Loucy (cell line): ENCODE data around the gene CEACAM16.

Experiments
- H2AFZ ChIP-seq: fragments of 200-600 bp; sonication (generic); 2 replicates; pipeline ENCODE4 v1.6.0; 2016; ENCODE audit warnings: antibody characterized with exemption, mild to moderate bottlenecking, low read length, moderate library complexity
- H3F3A ChIP-seq: fragments of 200-600 bp; 2 replicates; pipeline ENCODE4 v1.6.0; 2016; ENCODE audit warnings: antibody characterized with exemption, low read depth, mild to moderate bottlenecking
- H3K27me3 ChIP-seq: fragments of 200-600 bp; sonication (generic); 2 replicates; pipeline ENCODE4 v1.6.1; 2014; ENCODE audit warnings: low read length, mild to moderate bottlenecking; ENCODE audit not compliant: insufficient read depth, poor library complexity, severe bottlenecking
- H3K36me3 ChIP-seq: fragments of 200-600 bp; sonication (generic); 2 replicates; pipeline ENCODE4 v1.6.1; 2016; ENCODE audit warnings: low read length; ENCODE audit not compliant: insufficient read depth
- H3K4me1 ChIP-seq: fragments of 200-600 bp; sonication (generic); 2 replicates; pipeline ENCODE4 v1.5.1; 2014; ENCODE audit warnings: low read length, mild to moderate bottlenecking; ENCODE audit not compliant: insufficient read depth, poor library complexity, severe bottlenecking
- H3K4me2 ChIP-seq: fragments of 200-600 bp; sonication (generic); 2 replicates; pipeline ENCODE4 v1.6.0; 2014; ENCODE audit warnings: antibody characterized with exemption, low read length, low read depth, mild to moderate bottlenecking; ENCODE audit not compliant: poor library complexity, severe bottlenecking
- H3K4me3 ChIP-seq: fragments of 200-600 bp; sonication (generic); 2 replicates; pipeline ENCODE4 v1.5.1; 2014; ENCODE audit warnings: low read length, mild to moderate bottlenecking, mixed read lengths; ENCODE audit not compliant: poor library complexity, severe bottlenecking
- H3K79me2 ChIP-seq: fragments of 200-600 bp; sonication (generic); 2 replicates; pipeline ENCODE4 v1.6.1; 2014; ENCODE audit warnings: low read length; ENCODE audit not compliant: insufficient read depth
- H3K9ac ChIP-seq: fragments of 200-600 bp; sonication (generic); 2 replicates; pipeline ENCODE4 v1.6.0; 2014; ENCODE audit warnings: mild to moderate bottlenecking, low read depth, low read length, moderate library complexity; ENCODE audit not compliant: poor library complexity, severe bottlenecking
- H3K9me2 ChIP-seq: fragments of 200-600 bp; sonication (generic); replicated peaks from 2 replicates; pipeline ENCODE4 v1.6.1; 2016; ENCODE audit warnings: low read depth, low read length, mixed read lengths
- H3K9me3 ChIP-seq: fragments of 200-600 bp; sonication (generic); 2 replicates; pipeline ENCODE4 v1.6.1; 2014; ENCODE audit warnings: mild to moderate bottlenecking, antibody characterized with exemption, low read length, low read depth; ENCODE audit not compliant: insufficient read depth
- H4K20me1 ChIP-seq: fragments of 200-600 bp; sonication (generic); 2 replicates; pipeline ENCODE4 v1.6.0; 2014; ENCODE audit warnings: antibody characterized with exemption, low read length, mild to moderate bottlenecking; ENCODE audit not compliant: insufficient read depth, poor library complexity, severe bottlenecking
- EZH2phosphoT487 ChIP-seq: fragments of 200-600 bp; IDR thresholded peaks from 2 replicates; pipeline ENCODE4 v1.6.1; 2018; ENCODE audit warnings: antibody characterized with exemption, mild to moderate bottlenecking, moderate library complexity, borderline replicate concordance
- TF ChIP-seq, protein P1 (sequence below): fragments of 200-600 bp; sonication (generic); conservative IDR thresholded peaks from 2 replicates; pipeline ENCODE4 v1.5.1; 2014; ENCODE audit warnings: mild to moderate bottlenecking, antibody characterized with exemption, low read length

Gene CEACAM16

DNA sequence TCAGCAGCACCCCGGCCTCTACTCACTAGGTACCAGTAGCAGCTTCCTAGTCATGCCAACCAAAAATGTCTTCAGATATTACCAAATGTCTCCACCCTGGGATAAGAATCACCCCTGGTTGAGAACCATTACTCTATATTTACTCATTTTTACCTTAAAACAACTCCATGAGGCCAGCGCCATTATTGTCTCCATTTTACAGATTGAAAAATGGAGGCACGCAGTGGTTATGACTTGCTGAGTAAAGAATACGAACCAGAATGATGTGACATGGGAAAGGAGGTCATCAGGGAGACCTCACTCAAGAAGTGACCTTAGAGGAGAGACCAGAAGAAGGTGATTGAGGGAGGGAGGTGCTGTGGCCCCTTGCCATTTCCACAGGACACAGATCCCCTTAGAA lies 25.4 kb upstream of the CEACAM16 start:
- TF ChIP-seq EZH2phosphoT487 = no peak
- TF ChIP-seq, protein P1, sequence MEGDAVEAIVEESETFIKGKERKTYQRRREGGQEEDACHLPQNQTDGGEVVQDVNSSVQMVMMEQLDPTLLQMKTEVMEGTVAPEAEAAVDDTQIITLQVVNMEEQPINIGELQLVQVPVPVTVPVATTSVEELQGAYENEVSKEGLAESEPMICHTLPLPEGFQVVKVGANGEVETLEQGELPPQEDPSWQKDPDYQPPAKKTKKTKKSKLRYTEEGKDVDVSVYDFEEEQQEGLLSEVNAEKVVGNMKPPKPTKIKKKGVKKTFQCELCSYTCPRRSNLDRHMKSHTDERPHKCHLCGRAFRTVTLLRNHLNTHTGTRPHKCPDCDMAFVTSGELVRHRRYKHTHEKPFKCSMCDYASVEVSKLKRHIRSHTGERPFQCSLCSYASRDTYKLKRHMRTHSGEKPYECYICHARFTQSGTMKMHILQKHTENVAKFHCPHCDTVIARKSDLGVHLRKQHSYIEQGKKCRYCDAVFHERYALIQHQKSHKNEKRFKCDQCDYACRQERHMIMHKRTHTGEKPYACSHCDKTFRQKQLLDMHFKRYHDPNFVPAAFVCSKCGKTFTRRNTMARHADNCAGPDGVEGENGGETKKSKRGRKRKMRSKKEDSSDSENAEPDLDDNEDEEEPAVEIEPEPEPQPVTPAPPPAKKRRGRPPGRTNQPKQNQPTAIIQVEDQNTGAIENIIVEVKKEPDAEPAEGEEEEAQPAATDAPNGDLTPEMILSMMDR = no peak
- Histone ChIP-seq H3F3A (no peaks in the 10 kb centered on the region), H3K9me3 (peaks cover 2% of the 10 kb centered on the region; the same call in 1 of the 2 replicates), H2AFZ (no peak overlapping the region), H3K4me2 (no peak overlapping the region), H3K9me2 (no peaks in the 10 kb centered on the region), H3K9ac (no peak overlapping the region), H3K27me3 (no peaks in the 10 kb centered on the region), H4K20me1 (no peaks in the 10 kb centered on the region), H3K79me2 (no peaks in the 10 kb centered on the region), H3K4me1 (no peaks in the 10 kb centered on the region), H3K4me3 (no peak overlapping the region), H3K36me3 (no peaks in the 10 kb centered on the region)

DNA sequence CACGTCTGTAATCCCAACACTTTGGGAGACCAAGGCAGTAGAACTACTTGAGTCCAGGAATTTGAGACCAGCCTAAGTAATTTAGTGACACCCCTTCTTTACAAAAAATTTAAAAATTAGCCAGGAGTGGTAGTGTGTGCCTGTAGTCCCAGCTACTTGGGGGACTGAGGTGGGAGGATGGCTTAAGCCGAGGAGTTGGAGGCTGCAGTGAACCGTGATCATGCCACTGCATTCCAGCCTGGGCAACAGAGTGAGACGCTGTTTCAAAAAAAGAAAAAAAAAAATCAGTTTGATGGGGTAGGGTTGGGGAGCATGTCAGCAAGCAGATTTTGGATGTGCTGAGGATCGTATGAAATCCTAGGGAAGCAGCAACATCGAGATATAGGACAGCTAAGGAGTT lies 23.4 kb upstream of the CEACAM16 start:
- Histone ChIP-seq H2AFZ (no peak overlapping the region), H3K4me3 (no peak overlapping the region), H3K4me2 (no peak overlapping the region), H3K36me3 (no peaks in the 10 kb centered on the region), H4K20me1 (no peaks in the 10 kb centered on the region), H3F3A (no peaks in the 10 kb centered on the region), H3K4me1 (no peaks in the 10 kb centered on the region), H3K9me3 (peaks cover 2% of the 10 kb centered on the region; the same call in 1 of the 2 replicates), H3K9me2 (no peaks in the 10 kb centered on the region), H3K27me3 (no peaks in the 10 kb centered on the region), H3K9ac (no peak overlapping the region), H3K79me2 (no peaks in the 10 kb centered on the region)
- TF ChIP-seq, protein P1 = no peak
- no peak for TF ChIP-seq EZH2phosphoT487

DNA sequence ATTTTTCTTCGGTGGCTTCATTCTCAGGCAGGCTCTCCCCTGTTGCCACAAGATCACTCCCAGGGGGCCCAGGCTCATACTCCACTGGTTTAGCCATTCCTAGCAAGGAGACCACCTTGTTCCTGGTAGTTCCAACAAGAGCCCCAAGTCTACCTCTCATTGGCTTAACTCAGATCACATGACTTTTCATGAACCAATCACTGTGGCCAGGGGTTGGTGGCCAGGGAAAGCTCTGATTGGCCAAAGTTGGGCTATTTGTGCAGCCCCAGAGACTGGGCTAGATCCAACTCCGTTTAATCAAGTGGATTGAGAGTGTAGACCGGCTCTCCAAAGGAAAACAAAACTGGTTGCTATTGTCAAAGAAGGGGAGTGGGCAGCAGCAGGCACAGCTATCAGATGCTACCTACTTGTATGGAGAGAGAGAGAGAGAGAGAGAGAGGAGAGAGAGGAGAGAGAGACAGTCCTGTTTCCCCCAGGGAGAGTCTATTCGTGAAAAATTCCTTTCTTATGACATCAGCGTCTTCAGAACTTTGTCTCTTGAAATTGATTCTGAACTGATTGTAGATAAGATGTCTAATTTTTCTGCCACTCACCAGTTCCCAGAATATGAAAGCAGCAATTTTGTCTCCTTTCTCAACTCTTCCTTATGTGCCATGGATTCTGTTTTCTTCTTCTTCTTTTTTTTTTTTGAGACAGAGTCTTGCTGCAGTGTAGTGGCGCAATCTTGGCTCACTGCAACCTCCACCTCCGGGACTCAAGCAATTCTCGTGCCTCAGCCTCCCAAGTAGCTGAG lies 21.7 kb upstream of the CEACAM16 start:
- Histone ChIP-seq H3K9me2 (no peaks in the 10 kb centered on the region), H3K9ac (no peak overlapping the region), H3K9me3 (peaks cover 2% of the 10 kb centered on the region; the same call in 1 of the 2 replicates), H3K4me1 (no peaks in the 10 kb centered on the region), H4K20me1 (no peaks in the 10 kb centered on the region), H3K36me3 (no peaks in the 10 kb centered on the region), H3K4me2 (no peak overlapping the region), H2AFZ (no peak overlapping the region), H3K27me3 (no peaks in the 10 kb centered on the region), H3K79me2 (no peaks in the 10 kb centered on the region), H3F3A (no peaks in the 10 kb centered on the region), H3K4me3 (no peak overlapping the region)
- no peak for TF ChIP-seq EZH2phosphoT487
- TF ChIP-seq, protein P1 = no peak
